Measurements from ENCODE around the gene STRADA. TPM values are rescaled to one million over a fixed set of nuclear protein-coding genes. Genes with fewer than 3 reads are reported as not detected.

The STRADA gene
- total and polyA plus RNA-seq, 9 of the 15 experiments (the other 6 are each of a cell fraction or from before 2014, with no cell fraction given) = 6.6 to 33.0 (median 20.5) TPM

- 65% methylated on average over 3 of the region's 3 CpGs for WGBS (ENCODE audit: insufficient coverage, low coverage, missing lambda C conversion rate)
- no peak for DNase-seq (ENCODE audit: extremely low read depth in 1 of 4, low spot score in 3 of 4)
- no peak overlapping the region for H2AFZ ChIP-seq (ENCODE audit: low read depth, low read length)
- intact Hi-C loops (cut with micrococcal nuclease) = no loop called here
- H3K9me1 ChIP-seq (ENCODE audit: control insufficient read depth, insufficient read depth, low read length) = no peaks in the 10 kb centered on the region
- BruUV-seq (replicated peaks) = no TSS peak
- no peak overlapping the region for H3K4me2 ChIP-seq (ENCODE audit: insufficient read depth, low read length)
- H3K27me3 ChIP-seq (ENCODE audit: control insufficient read depth in 2 of 2, insufficient read depth in 2 of 2, low read length in 2 of 2) = no peaks in the 10 kb centered on the region
- TF ChIP-seq ARID1B (IDR thresholded peaks at IDR 0.05) = no peak
- no peak for TF ChIP-seq FOXJ2 (tag; IDR thresholded peaks at IDR 0.05)
- TF ChIP-seq CREB3L1 (IDR thresholded peaks at IDR 0.05; ENCODE audit: borderline replicate concordance, low read depth) = no peak
- TF ChIP-seq HDAC1 (IDR thresholded peaks at IDR 0.05) = no peak
- TF ChIP-seq PURB (CRISPR knock-in tag; IDR thresholded peaks at IDR 0.05; ENCODE audit: low read depth) = no peak
- ChIA-PET POLR2A (interaction anchor here (0.6 kb wide), 2 partner anchors 224 to 536 kb away, joined by 3 read pairs; no protein-coding TSS in a partner anchor), CTCF (ENCODE audit: low intra/inter-chr PET ratio) (no interaction called here)
- ATAC-seq = no peak
- H3K27ac ChIP-seq (ENCODE audit: extremely low read depth, low read depth, low read length) = no peak overlapping the region
- H4K20me1 ChIP-seq (replicated peaks; ENCODE audit: control insufficient read depth, insufficient read depth, low read length) = no peaks in the 10 kb centered on the region
- no peaks in the 10 kb centered on the region for H3K9me3 ChIP-seq (replicated peaks; ENCODE audit: control insufficient read depth, insufficient read depth, low read depth, low read length)
- peaks cover 18% of the 10 kb centered on the region; the same call in 2 of the 3 replicates for H3K36me3 ChIP-seq (ENCODE audit: control insufficient read depth, insufficient read depth, low read length)
- in situ Hi-C loops (cut with MboI) = no loop called here
- H3K4me1 ChIP-seq (replicated peaks in 1 of 2; ENCODE audit: control insufficient read depth in 2 of 2, insufficient read depth in 2 of 2, low read length in 2 of 2) = no peaks in the 10 kb centered on the region
- no peak overlapping the region for H3K9ac ChIP-seq (ENCODE audit: insufficient read depth in 1 of 2, low read depth in 2 of 2, low read length in 2 of 2)
- peak; percentile 29 for FAIRE-seq
- H3K4me3 ChIP-seq = no peak overlapping the region
- no peaks in the 10 kb centered on the region for H3K79me2 ChIP-seq (ENCODE audit: control insufficient read depth, insufficient read depth, low read length)
Observed at GRCh38 chr17:63657786-63658185, 83.8 kb downstream of the STRADA start.

All from K562 (cell line).